Stimulated activated CD8-positive, alpha-beta memory T cell treated with anti-CD3 and anti-CD28 coated beads, Interleukin-7, amount 100 ng/mL, for 1 hour (primary cell): Measurements from ENCODE around the gene STX16.

Experiments
- DNase-seq, 2 donors: peaks; one replicate each; pipeline ENCODE4 v3.0.0-alpha.2; 2020; ENCODE audit warnings: low read depth in 2 of 2

The STX16 gene

DNA sequence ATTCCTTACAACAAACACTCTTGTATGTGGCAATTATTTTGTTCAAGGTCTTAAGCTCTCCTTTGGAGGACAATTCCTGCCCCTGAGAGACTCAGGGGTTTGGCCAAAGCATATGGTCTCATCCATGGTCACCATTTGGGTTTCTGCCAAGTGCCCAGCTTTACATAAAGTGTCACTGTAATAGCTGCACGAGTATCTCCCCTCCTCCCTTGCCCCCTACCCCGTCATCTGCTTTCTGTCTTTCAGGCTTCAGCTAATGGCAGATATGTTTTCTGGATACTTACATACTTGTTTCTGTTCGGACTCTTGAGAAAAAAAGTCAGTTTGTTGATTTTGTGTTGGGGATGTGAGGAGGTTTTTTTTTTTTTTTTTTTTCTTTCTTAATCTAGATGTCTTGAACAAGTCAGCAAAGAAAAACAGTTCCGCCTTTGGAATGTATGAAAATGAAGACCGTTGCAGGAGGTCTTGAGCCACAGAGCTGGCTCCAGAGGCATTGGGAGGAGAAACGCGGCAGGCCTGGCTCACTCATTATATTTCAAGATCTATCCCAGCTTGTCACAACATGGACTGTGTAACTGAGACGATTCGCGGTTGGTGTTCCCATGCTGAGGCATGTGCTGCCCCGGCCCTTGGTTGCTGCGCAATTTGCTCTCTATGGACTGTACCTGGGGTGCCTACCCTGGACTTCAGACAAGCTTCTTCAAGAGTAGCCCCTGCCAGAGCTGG lies 32.6 kb upstream of the STX16 start:
- DNase-seq, result no peak

- no peak for DNase-seq
Observed at GRCh38 chr20:58619077-58619863, 31.8 kb upstream of the STX16 start.

DNA sequence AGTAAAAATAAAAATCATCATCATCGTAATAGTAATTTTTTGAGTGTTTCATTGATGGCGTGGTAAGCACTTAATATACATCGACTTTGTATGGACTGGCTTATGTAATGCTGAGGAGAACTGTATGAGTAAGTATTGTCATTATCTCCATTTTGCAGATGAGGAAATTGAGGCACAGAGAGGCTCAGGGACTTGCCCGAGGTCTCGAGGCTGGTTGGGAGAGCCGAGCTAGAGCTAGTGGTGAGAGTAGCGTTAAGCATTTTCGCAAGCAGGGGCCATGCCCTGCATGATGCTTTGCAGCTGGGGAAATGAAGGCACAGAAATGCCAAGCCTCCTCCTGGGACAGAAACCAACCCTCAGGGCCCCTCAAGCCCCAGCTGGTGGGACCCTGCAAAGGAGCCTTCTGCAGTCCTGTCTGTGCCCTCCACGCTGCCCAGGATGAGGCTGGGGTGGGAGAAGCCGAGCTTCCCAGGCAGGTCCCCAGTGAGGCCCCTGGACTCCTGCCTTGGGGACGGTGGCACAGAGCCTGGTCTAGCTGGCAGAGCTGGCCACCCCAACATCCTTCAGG lies 31.1 kb upstream of the STX16 start:
- no peak for DNase-seq

DNA sequence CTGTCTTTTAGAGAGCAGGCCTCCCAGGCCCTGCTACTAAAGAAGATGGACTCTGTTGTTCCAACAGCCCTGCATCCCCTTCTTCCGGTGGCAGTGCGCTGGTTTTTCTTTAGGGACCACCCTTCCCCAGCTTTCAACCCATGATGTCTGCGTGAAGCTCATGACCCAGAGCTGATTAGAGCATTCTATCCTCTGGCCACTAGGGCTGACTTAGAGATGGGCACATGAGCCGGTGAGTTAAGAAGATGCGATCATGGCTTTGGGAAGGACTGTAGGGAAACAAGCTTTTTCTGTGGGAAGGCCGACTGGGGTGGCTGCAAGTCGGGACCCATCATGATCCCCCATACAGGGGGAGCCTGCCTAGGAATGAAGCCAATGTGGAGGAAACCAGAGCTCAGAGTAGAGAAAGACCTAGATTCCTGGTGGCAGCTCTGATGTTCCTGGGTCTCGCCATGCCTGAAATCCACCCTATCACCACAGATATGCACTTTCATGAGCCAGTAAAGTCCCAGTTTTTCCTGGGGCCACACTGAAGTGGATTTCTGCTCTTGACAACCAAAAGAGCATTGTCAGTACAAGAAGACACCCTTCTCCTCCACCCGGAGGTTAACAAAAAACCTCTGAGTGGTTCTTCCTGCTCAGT lies 29.1 kb upstream of the STX16 start:
- DNase-seq, result no peak

DNA sequence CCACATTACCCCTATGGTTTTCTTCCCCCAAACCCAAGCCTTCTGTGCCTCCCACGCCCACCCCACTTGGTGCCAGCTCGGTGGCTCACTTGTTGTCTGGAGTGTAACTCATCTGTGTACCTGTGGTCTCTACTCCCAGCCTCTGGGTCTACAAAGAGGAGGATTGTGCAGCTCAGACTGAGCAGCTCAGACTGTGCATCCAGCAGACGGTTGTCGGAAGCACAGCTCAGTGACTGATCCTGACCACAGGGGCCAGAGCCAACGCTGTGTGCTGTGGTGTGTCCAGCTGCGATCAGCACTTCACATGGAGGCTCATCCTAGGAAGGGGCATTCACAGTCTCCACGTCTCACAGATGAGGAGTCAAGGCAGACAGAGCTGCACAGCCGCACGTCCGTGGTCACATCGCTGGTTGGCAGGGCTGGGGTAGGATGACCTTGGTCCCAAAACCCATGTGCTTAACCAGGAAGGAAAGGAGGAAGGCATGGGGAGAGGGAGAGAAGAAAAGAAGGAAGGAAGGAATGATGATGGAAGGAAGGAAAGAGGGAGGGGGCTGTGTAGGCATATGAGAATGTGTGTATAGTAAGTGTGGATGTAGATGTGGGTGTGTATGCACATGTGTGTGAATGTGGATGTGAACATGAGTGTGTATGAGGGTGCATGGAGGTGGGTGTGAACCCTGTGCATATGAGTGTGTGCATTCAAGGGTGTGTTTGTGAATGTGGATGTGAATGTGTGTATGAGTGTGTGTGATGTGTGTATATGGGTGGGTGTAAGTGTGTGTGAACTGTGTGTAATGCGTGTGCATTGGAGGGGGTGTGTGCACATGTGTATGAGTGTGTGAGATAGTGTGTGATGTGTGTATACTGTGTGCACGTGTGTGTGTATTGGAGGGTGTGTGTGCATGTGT lies 28.2 kb upstream of the STX16 start:
- DNase-seq, result no peak

GRCh38 chr20:58623579-58624473 lies 27.3 kb upstream of the STX16 start:
- DNase-seq, result no peak

GRCh38 chr20:58624687-58625086 lies 26.4 kb upstream of the STX16 start:
- DNase-seq, result no peak

DNA sequence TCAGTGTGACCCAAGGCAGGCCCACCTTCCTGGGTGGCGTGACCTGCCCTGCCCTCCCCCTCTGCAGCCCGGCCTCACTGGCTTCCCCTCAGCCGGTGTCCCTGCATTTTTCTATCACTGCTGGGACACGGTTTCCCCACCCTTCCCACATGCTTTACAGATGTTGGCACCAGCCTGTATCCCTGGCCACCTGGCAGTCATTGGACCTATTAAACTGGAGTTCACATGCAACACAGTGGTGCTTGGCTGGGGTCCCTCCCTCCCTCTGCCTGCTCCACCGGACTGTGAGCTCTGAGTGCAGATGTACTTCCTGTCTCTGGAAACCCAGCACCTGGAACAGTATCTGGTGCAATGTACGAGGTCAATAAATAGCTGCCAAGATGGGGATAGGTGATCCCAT lies 25.5 kb upstream of the STX16 start:
- DNase-seq, result no peak

GRCh38 chr20:58626051-58626450 lies 25.0 kb upstream of the STX16 start:
- DNase-seq, result no peak

DNA sequence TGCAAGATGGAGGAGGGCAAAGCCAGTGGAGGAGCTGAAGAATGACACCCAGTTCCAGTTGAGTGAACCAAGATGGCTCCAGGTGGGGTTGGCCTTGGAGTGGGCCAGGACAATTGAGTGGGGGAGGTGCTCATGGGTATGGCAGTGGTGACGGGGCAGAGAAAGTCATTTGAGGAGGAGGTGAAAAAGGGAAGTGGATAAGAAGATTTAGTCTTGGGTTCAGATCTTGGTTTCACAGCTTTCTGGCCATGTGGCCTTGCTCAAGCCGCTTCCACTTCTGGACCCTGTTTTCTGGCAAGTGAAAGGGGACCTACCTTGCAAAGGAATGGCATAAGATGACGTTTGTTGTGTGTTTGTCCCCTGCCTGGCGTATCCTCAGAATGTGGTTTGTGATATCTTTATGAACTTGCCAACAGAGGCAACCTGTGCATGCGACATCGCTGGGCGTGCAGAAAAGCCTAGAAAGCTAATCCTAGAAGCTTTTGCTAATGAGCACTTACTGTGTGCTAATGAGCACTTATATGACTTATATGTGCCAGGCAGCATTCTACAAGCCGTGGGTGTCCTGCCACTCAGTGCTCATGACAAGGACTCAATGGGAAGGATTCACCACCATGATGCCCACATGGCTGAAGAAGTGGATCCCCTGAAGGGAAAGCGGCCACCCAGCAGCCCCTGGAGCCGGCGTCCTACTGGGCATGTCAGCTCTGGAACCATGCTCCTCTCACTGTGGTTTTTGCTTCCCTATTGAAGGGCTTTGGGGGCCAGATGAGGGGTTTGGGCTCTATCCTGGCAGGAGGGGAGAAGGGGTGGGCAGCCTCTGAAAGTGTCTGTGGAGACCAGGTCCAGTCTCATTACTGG lies 23.6 kb upstream of the STX16 start:
- DNase-seq, result no peak

DNA sequence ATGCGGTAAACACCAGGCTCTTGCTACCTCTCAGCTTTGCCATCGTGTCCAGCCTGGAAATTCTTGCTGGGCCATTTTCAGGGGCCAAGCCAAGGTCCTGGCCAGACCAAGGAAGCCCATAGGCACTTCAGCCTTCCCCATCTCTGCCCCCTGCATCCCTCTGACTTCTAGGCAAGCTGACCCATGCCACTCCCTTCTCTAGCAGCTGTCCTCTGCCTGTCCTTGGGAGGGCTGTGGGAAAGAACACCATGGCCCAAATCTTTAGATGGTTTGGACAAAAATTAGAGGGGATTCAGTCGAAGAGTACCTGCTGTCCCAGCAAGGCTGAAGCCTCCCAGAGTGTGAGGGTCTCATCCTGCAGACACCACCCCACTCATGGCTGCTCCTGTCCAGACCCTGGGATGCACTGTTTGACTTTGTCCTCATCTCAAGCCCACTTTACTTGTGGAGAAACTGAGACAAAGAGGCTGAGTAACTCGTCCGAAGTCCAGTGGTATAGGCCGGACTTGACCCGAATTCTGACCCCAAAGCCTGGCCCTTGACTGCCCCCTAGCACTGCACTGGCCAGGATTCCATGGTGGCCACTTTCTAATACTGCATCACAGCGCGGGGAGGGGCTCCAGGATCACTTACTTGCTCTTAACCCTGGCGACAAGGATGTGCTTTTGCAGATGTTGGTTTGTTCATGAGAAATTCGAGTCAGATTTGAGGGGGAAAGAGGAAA lies 22.4 kb upstream of the STX16 start:
- DNase-seq, result no peak

GRCh38 chr20:58629215-58629580 lies 21.9 kb upstream of the STX16 start:
- DNase-seq, result no peak

DNA sequence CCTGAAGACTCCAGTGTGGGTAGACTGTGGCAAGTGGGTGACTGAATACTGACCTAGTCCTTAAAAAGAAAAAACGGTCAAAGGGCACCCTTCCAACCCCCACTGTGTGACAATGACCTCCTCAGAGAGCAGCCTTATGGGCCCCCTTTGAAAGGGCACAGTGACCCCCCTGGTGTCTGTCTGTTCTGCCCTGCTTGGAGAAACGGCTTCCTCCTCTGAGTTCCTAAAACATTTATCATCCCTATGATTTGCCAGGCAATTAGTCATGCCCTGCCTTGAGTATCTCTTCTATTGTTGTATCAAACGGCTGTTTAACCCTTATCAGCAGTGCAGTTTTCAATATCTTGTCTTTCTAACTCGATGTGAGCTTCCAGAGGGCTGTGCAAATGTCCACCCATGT lies 21.0 kb upstream of the STX16 start:
- DNase-seq, result no peak

DNA sequence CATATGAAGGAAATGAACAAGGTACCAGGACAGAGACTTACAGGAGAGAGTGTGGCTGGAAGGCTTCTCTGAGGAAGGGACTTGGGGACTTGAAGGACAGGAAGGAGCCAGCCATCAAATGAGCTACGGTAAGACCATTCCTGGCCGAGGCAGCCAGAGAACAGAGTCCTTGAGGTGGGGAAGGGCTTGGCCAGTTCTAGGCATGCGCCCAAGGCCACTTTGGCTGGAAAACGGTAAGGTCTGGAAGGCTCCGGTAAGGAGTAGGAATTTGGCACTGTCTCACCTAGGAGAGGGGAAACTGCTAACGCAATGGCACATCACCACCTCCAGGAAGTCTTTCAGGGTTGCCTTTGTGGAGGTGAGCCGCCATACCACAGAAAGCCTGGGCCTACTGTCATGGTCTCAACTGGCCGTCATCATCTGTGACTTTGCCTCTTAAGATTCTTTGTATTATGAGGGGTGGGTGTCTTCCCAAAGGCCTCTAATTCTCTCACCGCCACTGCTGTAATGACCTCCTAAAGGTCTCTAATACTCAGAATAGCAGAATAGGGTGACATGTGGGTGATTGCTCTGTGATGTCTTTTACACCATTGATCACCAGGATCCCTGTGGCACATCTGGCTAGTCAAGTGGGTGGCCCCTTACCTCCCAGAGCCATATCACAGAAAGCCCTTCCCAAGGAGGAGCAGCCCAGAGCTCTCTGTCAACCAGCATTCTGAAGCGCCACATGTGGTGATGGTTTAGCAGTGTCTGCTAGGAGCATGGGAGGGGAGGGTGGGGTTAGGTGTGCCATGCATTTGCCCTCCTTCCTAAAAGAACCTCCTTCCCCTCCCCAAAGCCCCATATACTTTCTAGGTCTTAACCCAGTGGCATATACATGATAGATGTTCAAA lies 17.7 kb upstream of the STX16 start:
- DNase-seq, result no peak

DNA sequence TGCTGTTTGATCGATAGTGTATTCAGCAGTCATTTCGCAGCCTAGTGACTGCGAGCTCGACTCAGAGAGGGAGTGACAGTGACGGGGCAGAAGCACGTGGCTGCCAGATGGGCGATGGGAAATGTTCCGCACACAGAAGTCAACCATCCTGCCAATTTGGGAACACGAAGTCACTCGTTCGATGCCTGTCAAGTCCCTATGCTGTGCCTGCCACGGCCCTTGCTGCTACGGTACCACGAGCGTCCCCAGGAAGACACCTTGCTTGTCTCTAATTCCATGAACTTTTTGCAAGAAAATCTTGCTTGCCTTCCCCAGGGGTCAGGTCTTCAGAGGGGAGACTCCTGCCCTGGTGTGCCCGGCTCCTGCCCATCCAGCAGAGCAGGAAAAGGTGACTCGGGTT lies 17.0 kb upstream of the STX16 start:
- no peak for DNase-seq

DNA sequence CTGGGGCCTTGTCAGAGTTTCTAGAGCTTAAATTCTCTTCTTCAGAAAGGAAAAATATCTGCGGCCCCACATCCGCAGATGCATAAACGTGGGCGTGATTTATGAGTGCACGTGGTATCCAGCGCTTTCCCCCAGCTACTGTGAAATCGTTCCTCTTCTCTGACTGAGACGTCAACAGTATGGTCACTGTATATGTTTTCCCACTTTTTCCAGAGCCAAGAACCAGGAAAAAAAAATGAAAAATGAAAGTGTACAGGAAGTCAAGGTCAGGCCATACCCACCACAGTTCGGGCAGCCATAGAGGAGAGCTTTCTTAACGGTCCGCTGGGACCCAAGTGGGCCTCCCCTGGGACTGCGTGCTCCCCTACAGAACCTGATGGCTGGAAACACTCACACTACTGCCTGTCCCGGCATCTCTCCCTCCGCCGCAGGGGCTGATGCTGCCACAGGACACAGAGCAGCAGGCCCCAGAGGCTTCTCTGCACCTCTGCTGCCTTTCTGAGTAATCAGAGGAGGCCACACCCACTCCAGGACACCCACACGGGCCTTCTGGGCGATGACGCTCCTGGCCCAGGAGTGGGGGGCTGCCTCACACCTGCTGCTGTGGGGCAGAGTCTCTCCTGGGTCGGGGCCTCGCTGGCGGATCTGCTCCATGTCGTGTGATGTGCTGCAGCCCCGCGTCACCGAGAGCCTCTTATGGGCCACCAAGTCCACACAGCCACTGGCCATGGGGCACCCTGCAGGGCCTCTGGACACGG lies 16.4 kb upstream of the STX16 start:
- no peak for DNase-seq

DNA sequence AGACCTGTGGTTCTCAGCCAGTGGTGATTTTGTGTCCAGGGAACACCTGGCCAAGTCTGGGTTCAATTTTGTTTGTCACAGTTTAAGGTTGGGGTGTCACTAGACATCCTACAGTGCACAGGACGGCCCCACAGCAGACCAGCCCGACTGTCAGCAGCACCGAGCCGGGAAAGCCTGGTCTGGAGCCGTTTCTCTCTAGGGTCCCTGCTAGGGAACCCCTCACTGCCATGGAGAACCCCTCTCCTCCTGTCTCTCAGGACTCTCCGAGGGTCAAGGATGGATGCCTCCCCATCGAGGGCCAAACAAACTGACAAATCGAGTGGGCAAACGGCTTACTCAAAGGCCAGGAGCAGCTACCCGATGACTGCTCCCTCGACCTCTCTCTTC lies 15.8 kb upstream of the STX16 start:
- no peak for DNase-seq
